Measurements from ENCODE around the gene ALX3.
A peak's percentile ranks its signal among the peaks of the same experiment; 100 is the strongest.
"Not testable (repeated sequence)": the region's sequence is repeated elsewhere in the genome, so short reads cannot be mapped to it uniquely, and the experiment has no call there.

ALX3 gene

DNA sequence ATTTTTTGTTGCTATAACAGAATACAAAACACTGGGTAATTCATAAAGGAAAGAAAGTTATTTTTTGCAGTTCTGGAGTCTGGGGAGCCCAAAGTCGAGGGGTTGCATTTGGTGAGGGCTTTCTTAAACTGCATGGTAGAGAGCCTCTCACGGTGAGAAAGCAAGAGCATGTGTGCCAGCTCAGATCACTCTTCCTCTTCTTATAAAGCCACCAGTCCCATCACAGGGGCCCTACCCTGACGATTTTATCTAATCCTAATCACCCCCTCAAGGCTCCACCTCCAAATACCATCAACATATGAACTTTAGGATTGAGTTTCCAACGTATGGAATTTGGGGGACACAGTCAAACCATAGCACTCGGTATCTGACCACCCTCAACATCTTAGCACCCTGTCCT, 37.1 kb downstream of the ALX3 start:
- H3K4me1 ChIP-seq (ENCODE audit: control insufficient read depth in 1 of 2, insufficient read depth in 2 of 2, low read length in 2 of 2), result no peaks in the 10 kb centered on the region
- H2BK5ac ChIP-seq (ENCODE audit: low read depth, low read length, poor library complexity), result no peak overlapping the region
- no peak overlapping the region for H3K14ac ChIP-seq (ENCODE audit: low read length)

DNA sequence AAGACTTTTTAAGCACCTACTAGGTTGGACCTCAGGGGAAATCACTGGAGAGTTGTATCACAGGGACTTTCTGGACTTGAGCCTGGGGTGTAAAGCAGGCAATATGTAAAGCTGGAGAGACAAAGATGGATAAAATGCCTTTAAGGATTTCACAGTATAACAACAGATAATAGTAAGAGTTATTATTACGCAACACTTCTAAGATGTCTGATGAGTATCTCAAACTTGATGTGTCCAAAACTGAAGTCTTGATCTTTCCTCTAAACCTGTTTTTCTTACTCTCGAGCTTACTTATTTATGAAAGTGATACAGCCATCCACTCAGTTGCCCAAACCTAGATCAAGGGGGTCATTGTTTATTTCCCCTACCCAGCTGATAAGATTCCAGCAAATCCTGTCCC, 38.1 kb downstream of the ALX3 start:
- H4K8ac ChIP-seq (ENCODE audit: low read depth, low read length), result no peak overlapping the region
- no peak overlapping the region for H2BK12ac ChIP-seq (ENCODE audit: low read length)
- H3K4me2 ChIP-seq (ENCODE audit: low read length), result no peak overlapping the region
- H3K9me3 ChIP-seq (ENCODE audit: insufficient read depth, low read depth, low read length), result no peaks in the 10 kb centered on the region
- WGBS (ENCODE audit: extremely low coverage, insufficient coverage, insufficient read length), result no CpG with 5 or more reads among the region's 2 CpGs
- no peak overlapping the region for H3K4me3 ChIP-seq (ENCODE audit: low read depth, low read length)
- no peak overlapping the region for H3K18ac ChIP-seq (ENCODE audit: low read length)
- no peaks in the 10 kb centered on the region for H3K27me3 ChIP-seq (ENCODE audit: insufficient read depth, low read length)
- peaks cover 5% of the 10 kb centered on the region for H3K79me2 ChIP-seq (ENCODE audit: control insufficient read depth, insufficient read depth, low read length, poor library complexity)
- H3K4me1 ChIP-seq (ENCODE audit: control insufficient read depth in 1 of 2, insufficient read depth in 2 of 2, low read length in 2 of 2), result no peaks in the 10 kb centered on the region
- no peak overlapping the region for H3K14ac ChIP-seq (ENCODE audit: low read length)
- H2BK5ac ChIP-seq (ENCODE audit: low read depth, low read length, poor library complexity), result no peak overlapping the region
- no peak overlapping the region for H2AFZ ChIP-seq (ENCODE audit: insufficient read depth, low read length, poor library complexity)
- no peak overlapping the region for H3K27ac ChIP-seq (ENCODE audit: low read depth, low read length)
- H2AK5ac ChIP-seq (ENCODE audit: low read length), result no peak overlapping the region
- no peak overlapping the region for H4K91ac ChIP-seq (ENCODE audit: low read depth, low read length)
- no peak overlapping the region for H3K9ac ChIP-seq (ENCODE audit: low read length)
- no peak overlapping the region for H2BK120ac ChIP-seq (ENCODE audit: insufficient read depth, low read length, poor library complexity)
- no peak overlapping the region for H3K23ac ChIP-seq (ENCODE audit: low read length)
- peaks cover 9% of the 10 kb centered on the region for H3K79me1 ChIP-seq (ENCODE audit: low read length)
- H3K36me3 ChIP-seq (ENCODE audit: control insufficient read depth in 1 of 2, insufficient read depth in 2 of 2, low read length in 2 of 2), result no peaks in the 10 kb centered on the region
- no peak overlapping the region for H3K4ac ChIP-seq (ENCODE audit: low read depth, low read length)
- H4K12ac ChIP-seq (ENCODE audit: low read depth, low read length), result no peak overlapping the region
- DNase-seq, result peak in 1 of 2 donors; percentile 29

More for the DNA sequence above, 37.1 kb downstream of the ALX3 start:
- Histone ChIP-seq H3K4me3 (ENCODE audit: low read depth, low read length) (no peak overlapping the region), H4K12ac (ENCODE audit: low read depth, low read length) (no peak overlapping the region), H2AFZ (ENCODE audit: insufficient read depth, low read length, poor library complexity) (no peak overlapping the region), H3K36me3 (ENCODE audit: control insufficient read depth in 1 of 2, insufficient read depth in 2 of 2, low read length in 2 of 2) (peaks cover 4 to 5% of the 10 kb centered on the region in 2 experiments), H3K18ac (ENCODE audit: low read length) (no peak overlapping the region), H3K79me2 (ENCODE audit: control insufficient read depth, insufficient read depth, low read length, poor library complexity) (peaks cover 5% of the 10 kb centered on the region), H3K4me2 (ENCODE audit: low read length) (no peak overlapping the region), H2BK120ac (ENCODE audit: insufficient read depth, low read length, poor library complexity) (no peak overlapping the region), H3K79me1 (ENCODE audit: low read length) (peaks cover 9% of the 10 kb centered on the region), H3K9ac (ENCODE audit: low read length) (no peak overlapping the region), H3K27ac (ENCODE audit: low read depth, low read length) (no peak overlapping the region), H4K8ac (ENCODE audit: low read depth, low read length) (no peak overlapping the region), H3K27me3 (ENCODE audit: insufficient read depth, low read length) (no peaks in the 10 kb centered on the region), H2AK5ac (ENCODE audit: low read length) (no peak overlapping the region), H3K4ac (ENCODE audit: low read depth, low read length) (no peak overlapping the region), H3K23ac (ENCODE audit: low read length) (no peak overlapping the region), H2BK12ac (ENCODE audit: low read length) (no peak overlapping the region), H4K91ac (ENCODE audit: low read depth, low read length) (no peak overlapping the region), H3K9me3 (ENCODE audit: insufficient read depth, low read depth, low read length) (no peaks in the 10 kb centered on the region)
- no peak for DNase-seq
- no CpG with 5 or more reads among the region's 5 CpGs for WGBS (ENCODE audit: extremely low coverage, insufficient coverage, insufficient read length)

DNA sequence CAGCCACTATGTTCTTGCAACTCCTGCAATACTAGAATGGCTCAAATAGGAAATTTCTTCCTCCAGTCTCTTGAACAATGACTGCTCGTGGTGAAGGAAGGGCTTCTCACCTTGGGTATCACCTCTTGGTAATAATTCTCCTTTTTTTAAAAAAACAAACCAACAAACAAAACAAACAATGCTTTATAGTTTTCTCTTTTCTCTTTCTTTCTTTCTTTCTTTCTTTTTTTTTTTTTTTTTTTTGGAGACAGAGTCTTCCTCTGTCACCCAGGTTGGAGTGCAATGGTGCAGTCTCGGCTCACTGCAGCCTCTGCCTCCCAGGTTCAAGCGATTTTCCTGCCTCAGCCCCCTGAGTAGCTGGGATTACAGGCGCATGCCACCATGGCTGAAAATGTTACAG, 39.8 kb downstream of the ALX3 start:
- H3K4me3 ChIP-seq (ENCODE audit: low read depth, low read length); H3K4me1 ChIP-seq (ENCODE audit: control insufficient read depth in 1 of 2, insufficient read depth in 2 of 2, low read length in 2 of 2); H3K4me2 ChIP-seq (ENCODE audit: low read length); H2BK12ac ChIP-seq (ENCODE audit: low read length); H3K27me3 ChIP-seq (ENCODE audit: insufficient read depth, low read length); H3K23ac ChIP-seq (ENCODE audit: low read length); H4K12ac ChIP-seq (ENCODE audit: low read depth, low read length); H3K9me3 ChIP-seq (ENCODE audit: insufficient read depth, low read depth, low read length); H3K18ac ChIP-seq (ENCODE audit: low read length); H3K4ac ChIP-seq (ENCODE audit: low read depth, low read length); H3K79me1 ChIP-seq (ENCODE audit: low read length); H2BK120ac ChIP-seq (ENCODE audit: insufficient read depth, low read length, poor library complexity); H2BK5ac ChIP-seq (ENCODE audit: low read depth, low read length, poor library complexity); H2AK5ac ChIP-seq (ENCODE audit: low read length); H3K14ac ChIP-seq (ENCODE audit: low read length); H3K79me2 ChIP-seq (ENCODE audit: control insufficient read depth, insufficient read depth, low read length, poor library complexity); H3K9ac ChIP-seq (ENCODE audit: low read length); H2AFZ ChIP-seq (ENCODE audit: insufficient read depth, low read length, poor library complexity); H4K8ac ChIP-seq (ENCODE audit: low read depth, low read length); H4K91ac ChIP-seq (ENCODE audit: low read depth, low read length); H3K27ac ChIP-seq (ENCODE audit: low read depth, low read length); DNase-seq; H3K36me3 ChIP-seq (ENCODE audit: control insufficient read depth in 1 of 2, insufficient read depth in 2 of 2, low read length in 2 of 2): not testable (repeated sequence)
- no CpG with 5 or more reads among the region's 4 CpGs for WGBS (ENCODE audit: extremely low coverage, insufficient coverage, insufficient read length)

DNA sequence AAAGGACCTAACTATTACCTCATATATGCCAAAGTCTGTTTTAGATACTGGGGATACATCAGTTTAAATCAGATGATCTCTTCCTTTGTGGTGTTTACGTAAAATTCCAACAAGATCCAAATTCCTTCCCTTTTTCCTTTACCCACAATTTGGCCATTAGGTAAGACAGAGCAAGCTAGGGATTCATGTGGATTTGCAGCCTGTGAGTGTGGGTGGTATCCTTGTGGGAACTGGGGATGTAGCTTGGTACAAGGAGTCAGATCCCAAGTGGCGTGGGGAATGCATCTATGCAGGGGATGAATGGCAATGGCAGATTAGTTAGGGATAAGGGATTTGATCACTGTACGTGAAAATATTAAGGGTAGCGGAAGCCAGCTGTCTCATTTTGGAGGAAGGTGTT, 45.9 kb downstream of the ALX3 start:
- no peak overlapping the region for H2AK5ac ChIP-seq (ENCODE audit: low read length)
- no peak overlapping the region for H3K9ac ChIP-seq (ENCODE audit: low read length)
- peaks cover 20 to 39% of the 10 kb centered on the region in 2 experiments for H3K36me3 ChIP-seq (ENCODE audit: control insufficient read depth in 1 of 2, insufficient read depth in 2 of 2, low read length in 2 of 2)
- H3K4me2 ChIP-seq (ENCODE audit: low read length), result no peak overlapping the region
- H4K12ac ChIP-seq (ENCODE audit: low read depth, low read length), result no peak overlapping the region
- H3K4ac ChIP-seq (ENCODE audit: low read depth, low read length), result no peak overlapping the region
- no peak overlapping the region for H2AFZ ChIP-seq (ENCODE audit: insufficient read depth, low read length, poor library complexity)
- H3K27me3 ChIP-seq (ENCODE audit: insufficient read depth, low read length), result no peaks in the 10 kb centered on the region
- no peaks in the 10 kb centered on the region for H3K4me1 ChIP-seq (ENCODE audit: control insufficient read depth in 1 of 2, insufficient read depth in 2 of 2, low read length in 2 of 2)
- no peak overlapping the region for H3K23ac ChIP-seq (ENCODE audit: low read length)
- no peak overlapping the region for H3K18ac ChIP-seq (ENCODE audit: low read length)
- no peak overlapping the region for H4K8ac ChIP-seq (ENCODE audit: low read depth, low read length)
- no peak for DNase-seq
- no peak overlapping the region for H3K27ac ChIP-seq (ENCODE audit: low read depth, low read length)
- H2BK12ac ChIP-seq (ENCODE audit: low read length), result no peak overlapping the region
- no peaks in the 10 kb centered on the region for H3K79me2 ChIP-seq (ENCODE audit: control insufficient read depth, insufficient read depth, low read length, poor library complexity)
- no peak overlapping the region for H3K14ac ChIP-seq (ENCODE audit: low read length)
- H3K9me3 ChIP-seq (ENCODE audit: insufficient read depth, low read depth, low read length), result no peaks in the 10 kb centered on the region
- H2BK120ac ChIP-seq (ENCODE audit: insufficient read depth, low read length, poor library complexity), result no peak overlapping the region
- no peak overlapping the region for H2BK5ac ChIP-seq (ENCODE audit: low read depth, low read length, poor library complexity)
- H3K4me3 ChIP-seq (ENCODE audit: low read depth, low read length), result no peak overlapping the region
- no peak overlapping the region for H4K91ac ChIP-seq (ENCODE audit: low read depth, low read length)
- no CpG with 5 or more reads among the region's 4 CpGs for WGBS (ENCODE audit: extremely low coverage, insufficient coverage, insufficient read length)
- no peaks in the 10 kb centered on the region for H3K79me1 ChIP-seq (ENCODE audit: low read length)
